K562 (cell line): ENCODE measurements around the gene SPNS2. TPM values are rescaled to one million over a fixed set of nuclear protein-coding genes. Genes with fewer than 3 reads are reported as not detected.

Experiments
- BRCA1 ChIP-seq, 2 experiments: fragments of 450-650 bp in 1 of 2; sonication (generic) in 1 of 2; formaldehyde crosslinking in 1 of 2; IDR thresholded peaks; 2 replicates each; pipeline versions ENCODE4 v1.5.0 to v1.6.1; 2017 to 2020; ENCODE audit warnings: mild to moderate bottlenecking in 1 of 2, missing genetic modification reagents in 1 of 2
- E2F6 ChIP-seq, 2 experiments: IDR thresholded peaks; 2 replicates each; pipeline ENCODE4 v1.6.1; 2011; ENCODE audit warnings: borderline replicate concordance in 1 of 2, control low read depth in 1 of 2, low read depth in 1 of 2, low read length in 1 of 2, mild to moderate bottlenecking in 1 of 2, mixed read lengths in 1 of 2, moderate library complexity in 1 of 2; ENCODE audit not compliant: insufficient read depth in 1 of 2, insufficient read length in 1 of 2, poor library complexity in 1 of 2, severe bottlenecking in 1 of 2; ENCODE audit errors: extremely low read depth in 1 of 2
- GABPA ChIP-seq: fragments of 200-800 bp; sonication (Bioruptor generic); conservative IDR thresholded peaks from 2 replicates; pipeline ENCODE4 v1.6.1; 2016; ENCODE audit warnings: low read depth, missing genetic modification characterization, missing compliant biosample characterization
- MCM3 ChIP-seq: fragments of 450-650 bp; IDR thresholded peaks from 2 replicates; pipeline ENCODE4 v1.6.1; 2016
- MECOM ChIP-seq: fragments of 250-450 bp; sonication (Bioruptor Pico); IDR thresholded peaks from 2 replicates; pipeline ENCODE4 v1.8.0; 2022; ENCODE audit warnings: inconsistent platforms
- RBM17 ChIP-seq: fragments of 200-400 bp; formaldehyde crosslinking; IDR thresholded peaks from 2 replicates; pipeline ENCODE4 v1.6.1; 2017; ENCODE audit warnings: low read depth, mild to moderate bottlenecking, low read length, borderline replicate concordance
- ZBTB1 ChIP-seq: sonication (generic); formaldehyde crosslinking; IDR thresholded peaks from 2 replicates; pipeline ENCODE4 v1.8.1; 2023; ENCODE audit warnings: missing genetic modification reagents, low read depth, mild to moderate bottlenecking, borderline replicate concordance
- ZBTB11 ChIP-seq, 3 experiments: fragments of 200-800 bp in 1 of 3; fragments of 250-450 bp in 1 of 3; fragments of 450-650 bp in 1 of 3; sonication (Bioruptor Pico) in 1 of 3; sonication (Bioruptor generic) in 1 of 3; formaldehyde crosslinking in 1 of 3; IDR thresholded peaks; 2 replicates each; pipeline versions ENCODE4 v1.6.1 to v1.8.0; 2016 to 2022; ENCODE audit warnings: mild to moderate bottlenecking in 2 of 3, missing genetic modification characterization in 2 of 3, missing compliant biosample characterization in 1 of 3, moderate library complexity in 1 of 3
- ZBTB17 ChIP-seq: fragments of 450-650 bp; formaldehyde crosslinking; IDR thresholded peaks from 2 replicates; pipeline ENCODE4 v1.4.0; 2020; ENCODE audit warnings: mild to moderate bottlenecking
- ZBTB40 ChIP-seq, 2 experiments: fragments of 450-650 bp in 1 of 2; sonication (generic) in 1 of 2; formaldehyde crosslinking in 1 of 2; IDR thresholded peaks; 2 replicates each; pipeline versions ENCODE4 v1.7.1 to v1.9.0; 2016 to 2022; ENCODE audit warnings: inconsistent platforms in 1 of 2, mild to moderate bottlenecking in 1 of 2, missing genetic modification reagents in 1 of 2
- ZNF224 ChIP-seq: sonication (generic); formaldehyde crosslinking; IDR thresholded peaks from 2 replicates; pipeline ENCODE4 v1.8.0; 2022; ENCODE audit warnings: mild to moderate bottlenecking, missing genetic modification reagents
- polyA plus RNA-seq, 8 experiments: library from polyadenylated mRNA; depleted of rRNA in 4 of 8; stranded (reverse) in 5 of 8; unstranded in 3 of 8; fragments of >200 nt; fragmentation: Nextera tagmentation in 2 of 8; fragmentation: Illumina TruSeq in 1 of 8; extraction: Ambion mirVana in 2 of 8; extraction: Trizol in 1 of 8; gene quantifications; 2 replicates each; pipeline versions ENCODE4 v1.2.1 to v1.2.3, GENCODE V29; 2011 to 2014; ENCODE audit warnings: inconsistent platforms in 1 of 8, missing spikeins in 1 of 8
- total RNA-seq, 7 experiments: library from RNA; depleted of rRNA in 6 of 7; stranded (reverse); fragments of >200 nt in 6 of 7; fragmentation: Illumina TruSeq in 2 of 7; extraction: Trizol in 2 of 7; gene quantifications; 2 replicates each; pipeline versions ENCODE4 v1.2.1 to v1.2.3, GENCODE V29; 2011 to 2021; ENCODE audit warnings: low replicate concordance in 1 of 7

Gene SPNS2
- total and polyA plus RNA-seq, 9 of the 15 experiments (the other 6 are each of a cell fraction or from before 2014, with no cell fraction given): 0.06 TPM; not detected in 8

GRCh38 chr17:4554997-4555799 lies 56.5 kb downstream of the SPNS2 start, which contains the start of gene MYBBP1A (continued):
- TF ChIP-seq ZBTB11 (CRISPR knock-in tag; IDR thresholded peaks at IDR 0.05) (peak; percentile 73 to 97 (median 79); a peak in 5 of 6 replicates), GABPA (tag) (peak; percentile 94), MCM3 (no peak), BRCA1 (IDR thresholded peaks at IDR 0.05) (no peak), BRCA1 (CRISPR knock-in tag; IDR thresholded peaks at IDR 0.05) (no peak), ZNF224 (CRISPR knock-in tag) (no peak), E2F6 (IDR thresholded peaks at IDR 0.05; ENCODE audit: borderline replicate concordance in 1 of 2, extremely low read depth in 1 of 2, insufficient read depth in 1 of 2, insufficient read length in 1 of 2, low read depth in 1 of 2, low read length in 1 of 2, poor library complexity in 1 of 2, severe bottlenecking in 1 of 2) (peak; percentile 65 to 87), MECOM (CRISPR knock-in tag) (no peak), RBM17 (no peak), ZBTB40 (IDR thresholded peaks at IDR 0.05) (peak; percentile 92), ZBTB40 (CRISPR knock-in tag; IDR thresholded peaks at IDR 0.05) (no peak), ZBTB1 (peak; percentile 48; the same call in 1 of the 2 replicates), ZBTB17 (no peak)
